Adipocyte (in vitro differentiated cells): ENCODE measurements around the gene PLOD1.
"Not testable (repeated sequence)": the region's sequence is repeated elsewhere in the genome, so short reads cannot be mapped to it uniquely, and the experiment has no call there.

ENCODE experiments used
- DNase-seq: peaks from one replicate; pipeline ENCODE4 v3.0.0-alpha.2; 2015; ENCODE audit warnings: low read depth
- H3K27me3 ChIP-seq: replicated peaks from 2 replicates; pipeline ENCODE4 v1.7.0; 2013; ENCODE audit warnings: mild to moderate bottlenecking, low read length, moderate library complexity; ENCODE audit not compliant: control insufficient read depth, insufficient read depth
- H3K36me3 ChIP-seq: 2 replicates; pipeline ENCODE4 v1.7.0; 2013; ENCODE audit warnings: low read length, mild to moderate bottlenecking, moderate library complexity; ENCODE audit not compliant: control insufficient read depth, insufficient read depth, severe bottlenecking
- H3K4me1 ChIP-seq: 2 replicates; pipeline ENCODE4 v1.7.0; 2013; ENCODE audit warnings: mild to moderate bottlenecking, low read length, moderate library complexity; ENCODE audit not compliant: control insufficient read depth, insufficient read depth
- H3K4me3 ChIP-seq: 2 replicates; pipeline ENCODE4 v1.7.0; 2013; ENCODE audit warnings: mild to moderate bottlenecking, low read length, moderate library complexity
- H3K9ac ChIP-seq: 2 replicates; pipeline ENCODE4 v1.7.0; 2013; ENCODE audit warnings: mild to moderate bottlenecking, low read length, moderate library complexity
- H3K9me3 ChIP-seq: 2 replicates; pipeline ENCODE4 v1.7.0; 2013; ENCODE audit warnings: mild to moderate bottlenecking, low read length, moderate library complexity; ENCODE audit not compliant: control insufficient read depth

Gene PLOD1

DNA sequence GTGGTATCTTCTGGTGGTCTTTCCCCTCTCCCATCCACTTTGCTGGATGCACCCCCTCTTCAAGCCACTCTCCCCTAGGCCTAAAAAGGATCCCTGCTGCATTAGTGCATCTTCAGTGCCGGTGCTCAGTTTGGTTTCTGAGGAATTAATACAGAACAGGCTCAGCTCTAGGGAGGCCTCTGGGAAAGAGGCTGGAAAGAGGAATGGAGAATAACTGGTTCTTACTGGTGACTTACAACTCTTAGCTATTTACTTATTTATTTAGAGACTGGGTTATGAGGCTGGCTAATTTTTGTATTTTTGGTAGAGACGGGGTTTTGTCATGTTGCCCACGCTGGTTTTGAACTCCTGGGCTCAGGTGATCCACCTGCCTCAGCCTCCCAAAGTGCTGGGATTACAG lies 64.7 kb downstream of the PLOD1 start:
- no peak for DNase-seq
- Histone ChIP-seq H3K36me3 (peaks cover 76% of the 10 kb centered on the region), H3K4me1 (no peaks in the 10 kb centered on the region), H3K9me3 (no peaks in the 10 kb centered on the region), H3K27me3 (no peaks in the 10 kb centered on the region), H3K9ac (no peak overlapping the region), H3K4me3 (no peak overlapping the region)

DNA sequence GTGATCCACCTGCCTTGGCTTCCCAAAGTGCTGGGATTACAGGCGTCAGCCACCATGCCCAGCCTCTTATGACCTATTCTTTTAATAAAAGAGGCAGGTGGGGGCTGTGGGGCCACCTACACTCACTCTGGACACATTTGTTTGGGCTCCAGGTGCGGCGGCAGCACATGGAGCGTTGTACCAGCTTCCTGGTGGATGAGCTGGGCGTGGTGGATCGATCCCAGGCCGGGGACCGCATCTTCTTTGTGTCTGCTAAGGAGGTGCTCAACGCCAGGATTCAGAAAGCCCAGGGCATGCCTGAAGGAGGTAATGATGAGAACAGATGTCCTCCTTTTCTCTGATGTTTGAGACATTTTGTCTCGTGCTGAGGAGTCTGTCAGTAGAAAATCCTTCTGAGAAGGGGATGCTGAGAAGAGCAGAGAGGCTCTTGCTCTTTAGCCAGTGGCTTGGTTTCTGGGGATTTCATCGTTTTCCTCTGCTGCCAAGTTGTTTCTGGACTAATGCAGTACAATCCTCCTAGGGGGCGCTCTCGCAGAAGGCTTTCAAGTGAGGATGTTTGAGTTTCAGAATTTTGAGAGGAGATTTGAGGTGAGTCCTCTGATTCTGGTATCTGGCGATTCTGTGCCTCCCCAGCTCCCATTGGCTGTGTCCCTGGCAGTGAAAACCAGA lies 66.9 kb downstream of the PLOD1 start:
- Histone ChIP-seq H3K4me3 (no peak overlapping the region), H3K36me3 (peaks cover 79% of the 10 kb centered on the region), H3K9me3 (no peaks in the 10 kb centered on the region), H3K9ac (no peak overlapping the region), H3K27me3 (no peaks in the 10 kb centered on the region), H3K4me1 (no peaks in the 10 kb centered on the region)
- DNase-seq = peak; percentile 83

DNA sequence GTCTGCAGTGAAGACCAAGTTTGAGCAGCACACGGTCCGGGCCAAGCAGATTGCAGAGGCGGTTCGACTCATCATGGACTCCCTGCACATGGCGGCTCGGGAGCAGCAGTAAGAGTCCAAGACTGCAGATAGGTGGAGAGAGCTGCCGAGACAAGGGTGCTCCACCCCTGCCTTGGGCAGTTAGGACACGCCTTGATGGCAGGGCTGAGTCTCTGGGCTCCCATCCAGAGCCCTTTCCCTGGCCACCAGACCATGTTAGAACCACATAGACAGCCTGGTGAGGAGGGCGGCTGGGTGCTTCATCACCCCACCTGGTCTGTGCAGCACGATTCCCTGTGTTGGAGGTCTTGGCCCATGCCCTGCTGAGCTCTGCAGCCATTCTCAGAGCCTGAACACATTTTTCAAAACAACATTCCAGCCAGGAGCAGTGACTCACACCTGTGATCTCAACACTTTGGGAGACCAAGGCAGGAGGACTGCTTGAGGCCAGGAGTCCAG lies 67.5 kb downstream of the PLOD1 start:
- H3K9ac ChIP-seq = no peak overlapping the region
- H3K27me3 ChIP-seq = no peaks in the 10 kb centered on the region
- no peaks in the 10 kb centered on the region for H3K4me1 ChIP-seq
- peaks cover 79% of the 10 kb centered on the region for H3K36me3 ChIP-seq
- no peaks in the 10 kb centered on the region for H3K9me3 ChIP-seq
- no peak overlapping the region for H3K4me3 ChIP-seq
- DNase-seq = no peak

DNA sequence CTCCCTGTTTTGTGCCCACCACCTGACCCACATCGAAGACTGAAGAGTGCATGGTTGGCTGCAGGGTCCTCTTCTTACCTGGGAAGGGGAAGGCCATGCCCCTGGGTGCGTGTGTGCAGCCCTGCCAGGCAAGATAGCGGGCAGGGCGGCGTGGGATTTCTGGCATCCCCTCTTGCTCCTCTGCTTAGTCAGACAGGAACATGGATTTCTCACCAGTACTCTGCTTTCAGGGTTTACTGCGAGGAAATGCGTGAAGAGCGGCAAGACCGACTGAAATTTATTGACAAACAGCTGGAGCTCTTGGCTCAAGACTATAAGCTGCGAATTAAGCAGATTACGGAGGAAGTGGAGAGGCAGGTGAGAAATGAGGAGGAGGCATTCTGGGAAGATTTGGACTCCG lies 69.2 kb downstream of the PLOD1 start:
- Histone ChIP-seq H3K9ac (no peak overlapping the region), H3K36me3 (peaks cover 76% of the 10 kb centered on the region), H3K27me3 (no peaks in the 10 kb centered on the region), H3K4me1 (no peaks in the 10 kb centered on the region), H3K4me3 (no peak overlapping the region), H3K9me3 (no peaks in the 10 kb centered on the region)
- no peak for DNase-seq

DNA sequence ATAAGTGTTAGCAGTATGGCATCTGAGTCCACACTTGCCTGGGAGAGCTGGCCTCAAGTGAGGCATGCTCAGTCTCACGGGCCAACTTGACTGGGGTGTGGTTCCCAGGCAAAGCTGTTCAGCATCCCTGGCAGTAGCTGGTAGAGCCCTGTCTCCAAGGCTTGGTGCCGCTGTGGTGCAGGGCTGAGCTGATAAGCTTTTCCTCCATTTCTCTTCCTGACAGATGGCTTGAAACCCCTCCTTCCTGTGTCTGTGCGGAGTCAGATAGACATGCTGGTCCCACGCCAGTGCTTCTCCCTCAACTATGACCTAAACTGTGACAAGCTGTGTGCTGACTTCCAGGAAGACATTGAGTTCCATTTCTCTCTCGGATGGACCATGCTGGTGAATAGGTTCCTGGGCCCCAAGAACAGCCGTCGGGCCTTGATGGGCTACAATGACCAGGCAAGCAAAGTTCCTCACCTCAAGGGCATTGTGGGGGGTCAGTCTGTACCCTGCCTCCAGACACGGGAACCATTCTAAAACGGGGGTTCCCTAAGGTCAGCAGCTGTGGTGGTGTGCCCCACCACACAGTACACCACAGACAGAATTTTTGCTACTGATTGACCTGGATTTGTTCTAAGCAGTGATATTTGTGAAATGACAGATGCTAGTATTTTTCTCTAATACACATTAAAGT lies 71.1 kb downstream of the PLOD1 start:
- H3K9ac ChIP-seq = no peak overlapping the region
- H3K27me3 ChIP-seq = no peaks in the 10 kb centered on the region
- H3K36me3 ChIP-seq = peaks cover 81% of the 10 kb centered on the region
- H3K4me1 ChIP-seq = no peaks in the 10 kb centered on the region
- no peaks in the 10 kb centered on the region for H3K9me3 ChIP-seq
- H3K4me3 ChIP-seq = no peak overlapping the region
- DNase-seq = no peak

DNA sequence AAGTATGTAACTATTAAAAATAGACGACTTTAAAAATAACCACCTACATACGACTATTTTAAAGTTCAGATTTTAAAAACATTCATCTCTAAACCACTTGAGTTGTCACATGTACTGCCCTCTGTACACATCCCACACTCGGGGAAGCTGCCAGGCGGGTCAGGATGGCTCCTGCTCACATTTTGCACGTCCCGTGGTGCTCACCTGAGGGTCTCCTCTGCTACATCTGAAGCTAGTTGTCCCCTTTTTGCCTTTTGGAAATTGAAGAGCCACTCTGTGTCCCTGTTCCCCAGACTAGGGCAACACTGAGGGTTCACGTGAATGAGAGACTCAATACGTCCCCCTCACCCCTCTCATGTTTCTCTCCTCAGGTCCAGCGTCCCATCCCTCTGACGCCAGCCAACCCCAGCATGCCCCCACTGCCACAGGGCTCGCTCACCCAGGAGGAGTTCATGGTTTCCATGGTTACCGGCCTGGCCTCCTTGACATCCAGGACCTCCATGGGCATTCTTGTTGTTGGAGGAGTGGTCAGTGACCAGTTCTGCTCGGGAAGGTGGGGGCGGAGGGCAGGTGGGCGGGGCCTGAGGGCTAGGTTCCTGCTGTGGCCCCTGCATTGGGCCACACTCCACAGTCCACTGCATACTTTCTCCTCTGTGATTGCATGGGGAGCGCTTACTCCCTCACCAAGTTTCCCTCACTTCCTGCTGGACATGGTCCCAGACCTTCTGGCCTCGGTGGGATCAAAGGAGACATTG lies 71.8 kb downstream of the PLOD1 start:
- peaks cover 85% of the 10 kb centered on the region for H3K36me3 ChIP-seq
- no peak overlapping the region for H3K4me3 ChIP-seq
- H3K4me1 ChIP-seq = no peaks in the 10 kb centered on the region
- no peaks in the 10 kb centered on the region for H3K9me3 ChIP-seq
- H3K9ac ChIP-seq = no peak overlapping the region
- H3K27me3 ChIP-seq = no peaks in the 10 kb centered on the region
- no peak for DNase-seq

DNA sequence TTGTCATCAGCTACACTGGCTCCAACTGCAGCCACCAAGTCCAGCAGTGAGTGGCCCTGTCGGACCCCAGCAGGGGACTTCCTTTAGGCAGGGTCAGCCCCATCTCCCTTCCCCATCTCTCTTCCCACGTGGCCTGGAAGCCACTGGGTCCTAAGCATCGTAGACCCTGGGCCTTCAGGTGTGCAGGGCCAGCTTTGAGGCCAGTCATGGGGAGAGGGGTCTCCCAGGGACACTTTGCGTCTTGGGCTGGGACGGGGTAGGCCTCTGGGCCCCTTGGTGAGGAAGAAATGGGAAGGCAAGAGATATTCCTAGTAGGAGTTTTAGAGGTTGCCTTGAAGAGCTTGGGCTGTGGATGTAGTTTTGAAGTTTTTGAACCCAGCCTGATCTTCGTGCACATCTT lies 72.7 kb downstream of the PLOD1 start:
- Histone ChIP-seq H3K4me3 (no peak overlapping the region), H3K9me3 (no peaks in the 10 kb centered on the region), H3K4me1 (no peaks in the 10 kb centered on the region), H3K27me3 (no peaks in the 10 kb centered on the region), H3K9ac (no peak overlapping the region), H3K36me3 (peaks cover 85% of the 10 kb centered on the region)
- DNase-seq = no peak

DNA sequence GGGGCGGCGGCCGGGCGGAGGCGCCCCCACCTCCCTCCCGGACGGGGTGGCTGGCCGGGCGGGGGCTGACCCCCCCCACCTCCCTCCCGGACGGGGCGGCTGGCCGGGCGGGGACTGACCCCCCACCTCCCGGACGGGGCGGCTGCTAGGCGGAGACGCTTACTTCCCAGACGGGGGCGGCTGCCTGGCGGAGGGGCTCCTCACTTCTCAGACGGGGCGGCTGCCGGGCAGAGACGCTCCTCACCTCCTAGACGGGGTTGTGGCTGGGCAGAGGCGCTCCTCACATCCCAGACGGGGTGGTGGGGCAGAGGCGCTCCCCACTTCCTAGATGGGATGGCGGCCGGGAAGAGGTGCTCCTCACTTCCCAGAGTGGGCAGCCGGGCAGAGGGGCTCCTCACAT lies 73.8 kb downstream of the PLOD1 start:
- H3K4me3 ChIP-seq, H3K27me3 ChIP-seq, DNase-seq, H3K9me3 ChIP-seq, H3K9ac ChIP-seq, H3K4me1 ChIP-seq: not testable (repeated sequence)
- H3K36me3 ChIP-seq = peaks cover 76% of the 10 kb centered on the region

DNA sequence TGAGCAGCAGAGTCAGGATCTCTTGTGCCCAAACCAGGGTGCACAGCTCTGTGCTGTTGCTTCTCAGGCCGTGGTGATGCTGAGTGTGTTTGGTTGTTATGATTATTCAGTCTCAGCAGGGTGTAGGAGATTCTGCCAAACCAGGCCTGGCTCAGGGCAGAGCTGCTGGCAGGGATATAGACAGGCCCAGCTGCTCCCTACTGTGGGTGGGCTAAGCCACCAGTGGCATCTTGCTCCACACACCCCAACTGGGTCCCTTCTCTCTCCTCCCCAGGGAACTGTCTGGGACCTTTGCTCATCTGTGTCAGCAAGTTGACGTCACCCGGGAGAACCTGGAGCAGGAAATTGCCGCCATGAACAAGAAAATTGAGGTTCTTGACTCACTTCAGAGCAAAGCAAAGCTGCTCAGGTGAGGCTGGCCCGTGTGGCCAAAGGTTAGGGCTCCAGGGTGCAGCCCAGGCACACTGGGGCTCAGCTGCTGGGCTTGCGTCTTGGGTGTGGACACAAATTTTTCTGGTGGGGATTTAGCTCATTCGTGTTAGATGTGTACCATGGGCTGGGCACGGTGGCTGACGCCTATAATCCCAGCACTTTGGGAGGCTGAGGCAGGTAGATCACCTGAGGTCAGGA lies 74.9 kb downstream of the PLOD1 start:
- no peak for DNase-seq
- H3K4me3 ChIP-seq = no peak overlapping the region
- H3K36me3 ChIP-seq = peaks cover 68% of the 10 kb centered on the region
- no peaks in the 10 kb centered on the region for H3K9me3 ChIP-seq
- H3K27me3 ChIP-seq = no peaks in the 10 kb centered on the region
- H3K4me1 ChIP-seq = peaks cover 13% of the 10 kb centered on the region
- H3K9ac ChIP-seq = no peak overlapping the region

DNA sequence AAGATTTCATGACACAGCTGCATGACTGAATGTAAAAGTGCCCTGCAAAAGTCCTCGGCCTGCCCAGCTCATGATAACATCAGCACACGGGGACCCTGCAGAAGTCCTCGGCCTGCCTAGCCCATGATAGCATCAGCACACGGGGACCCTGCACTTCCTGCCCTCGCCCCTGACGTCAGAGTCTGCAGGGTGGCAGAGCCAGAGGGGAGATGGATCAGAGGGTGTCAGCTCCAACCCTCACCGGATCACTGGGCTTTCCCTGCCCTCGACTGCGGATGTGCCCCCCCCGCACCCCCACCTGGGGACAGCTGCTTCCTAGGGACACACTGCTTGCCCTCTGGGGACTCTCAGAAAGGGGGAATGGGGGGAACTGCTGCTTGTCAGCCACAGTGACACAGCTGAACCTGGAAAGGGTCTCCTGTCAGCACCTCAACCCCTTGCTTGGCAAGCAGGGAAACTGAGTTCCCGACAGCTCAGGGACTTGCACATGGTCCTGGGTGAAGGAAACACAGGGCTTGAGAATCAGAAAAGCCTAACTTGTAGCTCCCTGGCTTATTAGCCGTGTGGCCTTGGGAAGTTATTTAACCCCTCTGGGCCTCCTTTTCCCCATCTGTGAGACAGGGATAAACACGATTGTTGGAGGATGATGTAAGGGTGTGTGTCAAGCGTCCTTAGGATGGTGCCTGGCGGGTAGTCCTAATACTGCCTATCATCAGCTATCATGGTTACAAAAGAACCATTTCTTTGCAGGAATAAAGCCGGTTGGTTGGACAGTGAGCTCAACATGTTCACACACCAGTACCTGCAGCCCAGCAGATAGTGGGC lies 76.4 kb downstream of the PLOD1 start:
- Histone ChIP-seq H3K4me1 (peaks cover 16% of the 10 kb centered on the region), H3K27me3 (no peaks in the 10 kb centered on the region), H3K9me3 (no peaks in the 10 kb centered on the region), H3K36me3 (peaks cover 54% of the 10 kb centered on the region), H3K4me3 (no peak overlapping the region), H3K9ac (no peak overlapping the region)
- DNase-seq = no peak
